Mesenchymal stem cell (in vitro differentiated cells and primary cell): ENCODE measurements around the gene ZEB2.

ENCODE experiments used
- DNase-seq: peaks from one replicate; pipeline ENCODE4 v3.0.0-alpha.2; 2013
- H2AFZ ChIP-seq: one replicate; pipeline ENCODE4 v1.6.1; 2013; ENCODE audit warnings: low read depth, mild to moderate bottlenecking, control low read depth, inconsistent platforms, low read length, moderate library complexity
- H2AK5ac ChIP-seq: 2 replicates; pipeline ENCODE4 v1.6.1; 2013; ENCODE audit warnings: low read length, moderate library complexity, mild to moderate bottlenecking, inconsistent platforms; ENCODE audit not compliant: severe bottlenecking
- H2BK120ac ChIP-seq: one replicate; pipeline ENCODE4 v1.6.1; 2013; ENCODE audit warnings: low read depth, mild to moderate bottlenecking, inconsistent platforms, low read length, moderate library complexity
- H2BK12ac ChIP-seq, 2 experiments: one replicate each; pipeline ENCODE4 v1.6.1; 2013; ENCODE audit warnings: inconsistent platforms in 2 of 2, low read length in 2 of 2, mild to moderate bottlenecking in 2 of 2, moderate library complexity in 2 of 2, control low read depth in 1 of 2
- H2BK15ac ChIP-seq: one replicate; pipeline ENCODE4 v1.6.1; 2013; ENCODE audit warnings: mild to moderate bottlenecking, low read depth, inconsistent platforms; ENCODE audit not compliant: poor library complexity, severe bottlenecking
- H2BK5ac ChIP-seq: 2 replicates; pipeline ENCODE4 v1.6.1; 2013; ENCODE audit warnings: low read depth, mild to moderate bottlenecking, low read length, control low read depth, inconsistent platforms; ENCODE audit not compliant: poor library complexity, severe bottlenecking
- H3K14ac ChIP-seq, 2 experiments: one replicate each; pipeline ENCODE4 v1.6.1; 2013; ENCODE audit warnings: inconsistent platforms in 2 of 2, low read length in 2 of 2, control low read depth in 1 of 2, mild to moderate bottlenecking in 1 of 2, moderate library complexity in 1 of 2
- H3K18ac ChIP-seq, 2 experiments: one replicate each; pipeline ENCODE4 v1.6.1; 2013; ENCODE audit warnings: inconsistent platforms in 2 of 2, low read length in 2 of 2, control low read depth in 1 of 2, low read depth in 1 of 2, mild to moderate bottlenecking in 1 of 2
- H3K23ac ChIP-seq, 2 experiments: one replicate each; pipeline ENCODE4 v1.6.1; 2013; ENCODE audit warnings: inconsistent platforms in 2 of 2, low read length in 2 of 2, mild to moderate bottlenecking in 2 of 2, moderate library complexity in 2 of 2, control low read depth in 1 of 2
- H3K27ac ChIP-seq: 2 replicates; pipeline ENCODE4 v1.5.1; 2013; ENCODE audit warnings: mild to moderate bottlenecking, moderate library complexity, low read length, control low read depth, inconsistent platforms; ENCODE audit not compliant: poor library complexity, severe bottlenecking
- H3K27me3 ChIP-seq, 2 experiments: 2 replicates each; pipeline versions ENCODE4 v1.6.1 to v1.7.0; 2013; ENCODE audit warnings: low read length in 2 of 2, mild to moderate bottlenecking in 2 of 2, moderate library complexity in 2 of 2, control low read depth in 1 of 2, inconsistent platforms in 1 of 2; ENCODE audit not compliant: control insufficient read depth in 1 of 2, insufficient read depth in 1 of 2
- H3K36me3 ChIP-seq, 2 experiments: 2 replicates each; pipeline versions ENCODE4 v1.6.1 to v1.7.0; 2013; ENCODE audit warnings: low read length in 2 of 2, control low read depth in 1 of 2, inconsistent platforms in 1 of 2, low read depth in 1 of 2, mild to moderate bottlenecking in 1 of 2; ENCODE audit not compliant: insufficient read depth in 2 of 2, control insufficient read depth in 1 of 2
- H3K4ac ChIP-seq, 2 experiments: one replicate each; pipeline ENCODE4 v1.6.1; 2013; ENCODE audit warnings: inconsistent platforms in 2 of 2, low read length in 2 of 2, mild to moderate bottlenecking in 2 of 2, moderate library complexity in 2 of 2, control low read depth in 1 of 2, low read depth in 1 of 2
- H3K4me1 ChIP-seq: 2 replicates; pipeline ENCODE4 v1.6.1; 2013; ENCODE audit warnings: low read depth, low read length, control low read depth; ENCODE audit not compliant: control insufficient read depth, insufficient read depth
- H3K4me2 ChIP-seq: 2 replicates; pipeline ENCODE4 v1.6.1; 2013; ENCODE audit warnings: low read length, mild to moderate bottlenecking, inconsistent platforms; ENCODE audit not compliant: poor library complexity, severe bottlenecking
- H3K4me3 ChIP-seq, 2 experiments: 2 replicates each; pipeline versions ENCODE4 v1.5.1 to v1.7.0; 2013; ENCODE audit warnings: low read length in 2 of 2, mild to moderate bottlenecking in 2 of 2, control low read depth in 1 of 2, low read depth in 1 of 2; ENCODE audit not compliant: insufficient read depth in 1 of 2
- H3K79me1 ChIP-seq: replicated peaks from 2 replicates; pipeline ENCODE4 v1.6.1; 2013; ENCODE audit warnings: mild to moderate bottlenecking, control low read depth, low read length, inconsistent platforms; ENCODE audit not compliant: poor library complexity, severe bottlenecking
- H3K9ac ChIP-seq: 2 replicates; pipeline ENCODE4 v1.7.0; 2013; ENCODE audit warnings: mild to moderate bottlenecking, low read length, moderate library complexity
- H3K9me3 ChIP-seq: 2 replicates; pipeline ENCODE4 v1.7.0; 2013; ENCODE audit warnings: mild to moderate bottlenecking, low read length; ENCODE audit not compliant: control insufficient read depth
- H4K8ac ChIP-seq: one replicate; pipeline ENCODE4 v1.6.1; 2013; ENCODE audit warnings: inconsistent platforms, mild to moderate bottlenecking, low read length, moderate library complexity
- H4K91ac ChIP-seq: one replicate; pipeline ENCODE4 v1.6.1; 2013; ENCODE audit warnings: mild to moderate bottlenecking, low read length, inconsistent platforms
- WGBS: methylation state at CpG from one replicate; pipeline ENCODE4 v1.1.7; 2013; ENCODE audit warnings: mixed read lengths; 5-methylcytosine and 5-hydroxymethylcytosine counted together

The ZEB2 gene

DNA sequence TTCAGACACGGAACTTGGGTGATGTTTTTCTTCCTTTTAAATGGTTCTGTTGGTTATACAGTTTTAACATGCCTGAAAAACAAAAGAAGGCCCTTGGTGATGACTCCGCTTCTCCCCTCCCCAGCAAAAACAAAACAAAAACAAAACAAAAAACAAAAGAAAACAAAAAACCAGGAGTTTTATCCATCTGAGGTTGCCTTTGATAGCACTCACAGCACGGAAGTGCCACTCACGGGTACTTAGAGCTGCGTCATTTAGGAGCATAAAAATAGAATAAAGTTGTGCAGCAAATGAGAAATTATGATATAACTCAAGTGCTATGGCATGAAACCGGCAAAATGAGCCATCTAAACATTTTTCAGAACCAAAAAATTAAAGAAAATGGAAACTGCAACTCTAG is 57.7 kb downstream of the ZEB2 start:
- peaks cover 4% of the 10 kb centered on the region for H3K4me1 ChIP-seq
- DNase-seq = no peak
- no peak overlapping the region for H4K8ac ChIP-seq
- H3K18ac ChIP-seq = no peak overlapping the region
- H3K4ac ChIP-seq = no peak overlapping the region
- H3K79me1 ChIP-seq = peaks cover 11% of the 10 kb centered on the region
- no peak overlapping the region for H3K4me3 ChIP-seq
- H3K14ac ChIP-seq = no peak overlapping the region
- peak overlapping the region; percentile 13 for H3K27ac ChIP-seq
- no peak overlapping the region for H3K9ac ChIP-seq
- H2BK15ac ChIP-seq = no peak overlapping the region
- no peaks in the 10 kb centered on the region for H3K9me3 ChIP-seq
- H3K23ac ChIP-seq = no peak overlapping the region
- no peaks in the 10 kb centered on the region for H3K27me3 ChIP-seq
- 100% methylated on average over 4 of the region's 6 CpGs for WGBS
- H2BK5ac ChIP-seq = peak overlapping the region; percentile 35
- no peak overlapping the region for H2AFZ ChIP-seq
- H2BK120ac ChIP-seq = no peak overlapping the region
- H3K36me3 ChIP-seq = peaks cover 0 to 31% of the 10 kb centered on the region in 2 experiments
- H3K4me2 ChIP-seq = no peak overlapping the region
- no peak overlapping the region for H4K91ac ChIP-seq
- no peak overlapping the region for H2AK5ac ChIP-seq
- no peak overlapping the region for H2BK12ac ChIP-seq

- Histone ChIP-seq H3K18ac (no peak overlapping the region), H3K27me3 (no peaks in the 10 kb centered on the region), H3K9me3 (no peaks in the 10 kb centered on the region), H3K36me3 (peaks cover 0 to 29% of the 10 kb centered on the region in 2 experiments), H3K4me1 (peaks cover 5% of the 10 kb centered on the region), H3K23ac (peak overlapping the region in 1 of 2 experiments; percentile 5), H2BK12ac (no peak overlapping the region), H2BK15ac (no peak overlapping the region), H2AFZ (no peak overlapping the region), H3K79me1 (peaks cover 8% of the 10 kb centered on the region), H3K4ac (no peak overlapping the region), H2BK120ac (no peak overlapping the region), H2BK5ac (no peak overlapping the region), H3K4me3 (no peak overlapping the region), H3K9ac (no peak overlapping the region), H4K8ac (no peak overlapping the region), H3K14ac (no peak overlapping the region), H3K27ac (peak overlapping the region; percentile 38), H3K4me2 (no peak overlapping the region), H2AK5ac (no peak overlapping the region), H4K91ac (no peak overlapping the region)
- 98% methylated on average over 9 of the region's 9 CpGs for WGBS
- DNase-seq = no peak
Measured at GRCh38 chr2:144461308-144461766, 58.6 kb downstream of the ZEB2 start.

DNA sequence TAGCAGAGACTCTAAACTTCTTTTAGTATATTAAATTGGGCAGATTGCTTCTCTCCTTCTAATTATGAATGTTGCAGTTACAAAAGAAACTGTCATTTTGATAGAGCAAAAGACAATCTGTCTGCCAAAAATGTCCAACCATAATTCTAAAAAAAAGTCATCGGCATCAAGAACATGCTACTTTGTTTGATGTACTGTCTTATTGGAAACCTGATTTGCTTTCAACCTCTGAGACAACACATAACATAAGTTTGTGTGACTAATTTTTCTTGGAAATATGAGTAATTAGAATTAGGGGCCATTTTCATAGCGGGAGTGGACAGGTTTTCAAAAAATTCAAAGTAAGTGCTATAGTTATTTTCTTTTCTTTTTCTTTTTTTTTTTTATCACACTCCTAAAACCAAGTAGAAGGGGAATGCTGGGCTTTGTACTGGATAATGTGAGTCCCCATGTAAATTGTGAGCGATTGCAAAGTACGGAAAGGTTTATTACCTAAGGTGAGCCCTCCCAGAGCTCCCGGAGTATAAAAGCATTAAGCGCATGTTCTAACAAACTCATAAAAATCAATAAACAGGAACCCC is 59.1 kb downstream of the ZEB2 start:
- Histone ChIP-seq H3K4me1 (peaks cover 5% of the 10 kb centered on the region), H3K27ac (peak overlapping the region; percentile 38)

DNA sequence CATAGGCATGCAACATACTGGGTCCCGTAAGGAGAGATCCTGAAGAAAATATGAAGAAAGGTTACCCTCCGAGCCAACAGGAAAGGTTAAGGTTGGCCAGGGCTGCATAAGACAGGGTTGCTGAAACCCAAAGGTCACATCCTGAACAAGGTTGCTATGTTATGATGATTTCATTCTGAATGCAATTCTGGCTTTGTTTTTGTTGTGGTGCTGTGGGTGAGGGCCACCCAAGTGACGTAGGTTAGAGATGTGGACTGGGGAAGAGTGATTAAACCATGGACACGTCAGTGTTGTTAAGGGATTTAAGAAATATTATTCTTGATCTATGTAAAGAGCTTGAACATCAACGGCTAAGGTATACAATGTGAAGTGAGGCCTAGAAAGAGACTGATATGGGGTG is 60.0 kb downstream of the ZEB2 start:
- H4K91ac ChIP-seq = no peak overlapping the region
- no peak overlapping the region for H3K27ac ChIP-seq
- H2BK5ac ChIP-seq = no peak overlapping the region
- peaks cover 5% of the 10 kb centered on the region for H3K4me1 ChIP-seq
- H2BK15ac ChIP-seq = no peak overlapping the region
- no peak overlapping the region for H3K18ac ChIP-seq
- H3K9ac ChIP-seq = peak overlapping the region; percentile 65
- H3K4me3 ChIP-seq = no peak overlapping the region
- no peak for DNase-seq
- H3K4ac ChIP-seq = no peak overlapping the region
- WGBS = 91% methylated on average over 4 of the region's 5 CpGs
- H3K4me2 ChIP-seq = no peak overlapping the region
- no peak overlapping the region for H2BK120ac ChIP-seq
- peaks cover 5% of the 10 kb centered on the region for H3K79me1 ChIP-seq
- no peak overlapping the region for H4K8ac ChIP-seq
- H3K9me3 ChIP-seq = no peaks in the 10 kb centered on the region
- H2AK5ac ChIP-seq = no peak overlapping the region
- H3K14ac ChIP-seq = no peak overlapping the region
- H2BK12ac ChIP-seq = no peak overlapping the region
- H3K36me3 ChIP-seq = peaks cover 0 to 24% of the 10 kb centered on the region in 2 experiments
- no peak overlapping the region for H3K23ac ChIP-seq
- H3K27me3 ChIP-seq = no peaks in the 10 kb centered on the region
- no peak overlapping the region for H2AFZ ChIP-seq

More for the DNA sequence above, 59.1 kb downstream of the ZEB2 start:
- no peak overlapping the region for H2BK5ac ChIP-seq
- no peak overlapping the region for H3K4me2 ChIP-seq
- H3K4me3 ChIP-seq = no peak overlapping the region
- DNase-seq = no peak
- no peak overlapping the region for H2AK5ac ChIP-seq
- H3K27me3 ChIP-seq = no peaks in the 10 kb centered on the region
- peak overlapping the region in 1 of 2 experiments; percentile 5 for H3K23ac ChIP-seq
- H3K9ac ChIP-seq = peak overlapping the region; percentile 65
- no peak overlapping the region for H2BK15ac ChIP-seq
- no peak overlapping the region for H3K4ac ChIP-seq
- no peak overlapping the region for H4K8ac ChIP-seq
- H4K91ac ChIP-seq = no peak overlapping the region
- H3K36me3 ChIP-seq = peaks cover 0 to 29% of the 10 kb centered on the region in 2 experiments
- H2BK12ac ChIP-seq = no peak overlapping the region
- no peak overlapping the region for H3K14ac ChIP-seq
- H2AFZ ChIP-seq = no peak overlapping the region
- no peak overlapping the region for H3K18ac ChIP-seq
- peaks cover 7% of the 10 kb centered on the region for H3K79me1 ChIP-seq
- WGBS = 100% methylated on average over 4 of the region's 6 CpGs
- H2BK120ac ChIP-seq = no peak overlapping the region
- H3K9me3 ChIP-seq = no peaks in the 10 kb centered on the region
